Measurements from ENCODE around the gene EXOG. TPM values are rescaled to one million over a fixed set of nuclear protein-coding genes. Genes with fewer than 3 reads are reported as not detected.

Gene EXOG
- total RNA-seq, 3 donors from 2014 or later = 7.1 to 13.0 (median 8.7) TPM

- H3K4me1 ChIP-seq (ENCODE audit: low read depth) = no peaks in the 10 kb centered on the region
- intact Hi-C loops (cut with DNase I, micrococcal nuclease) = loop anchor here (5.0 to 10.0 kb wide), 2 partner anchors 131 to 133 kb away; no protein-coding TSS in a partner anchor
- no peaks in the 10 kb centered on the region for H3K36me3 ChIP-seq (ENCODE audit: low read depth)
- H3K9me3 ChIP-seq = no peaks in the 10 kb centered on the region
- ATAC-seq (peak; percentile 75), DNase-seq (peak in 2 of 3 donors; percentile 34 to 77)
- H3K4me3 ChIP-seq = no peak overlapping the region
- peak; percentile 82 for TF ChIP-seq CTCF (IDR thresholded peaks at IDR 0.05)
Measured at GRCh38 chr3:38521391-38521987, 25.3 kb downstream of the EXOG start.

- H3K4me1 ChIP-seq (ENCODE audit: low read depth) = no peaks in the 10 kb centered on the region
- no peak for DNase-seq
- no peaks in the 10 kb centered on the region for H3K36me3 ChIP-seq (ENCODE audit: low read depth)
- no peak for ATAC-seq
- TF ChIP-seq CTCF (IDR thresholded peaks at IDR 0.05) = no peak
- H3K9me3 ChIP-seq = no peaks in the 10 kb centered on the region
- no peak overlapping the region for H3K4me3 ChIP-seq
- intact Hi-C loops (cut with DNase I, micrococcal nuclease) = loop anchor here (5.0 to 10.0 kb wide), 2 partner anchors 130 to 133 kb away; no protein-coding TSS in a partner anchor
Measured at GRCh38 chr3:38522002-38522401, 25.9 kb downstream of the EXOG start.

- DNase-seq (no peak), ATAC-seq (no peak)
- Histone ChIP-seq H3K36me3 (ENCODE audit: low read depth) (no peaks in the 10 kb centered on the region), H3K4me1 (ENCODE audit: low read depth) (no peaks in the 10 kb centered on the region), H3K9me3 (no peaks in the 10 kb centered on the region), H3K4me3 (no peak overlapping the region)
- TF ChIP-seq CTCF (IDR thresholded peaks at IDR 0.05) = no peak
- intact Hi-C loops (cut with DNase I, micrococcal nuclease) = loop anchor here (5.0 to 10.0 kb wide), 2 partner anchors 128 to 131 kb away; no protein-coding TSS in a partner anchor
Measured at GRCh38 chr3:38524141-38524739, 28.1 kb downstream of the EXOG start.

GRCh38 chr3:38526792-38527191 lies 30.7 kb downstream of the EXOG start:
- Histone ChIP-seq H3K9me3 (no peaks in the 10 kb centered on the region), H3K4me1 (ENCODE audit: low read depth) (no peaks in the 10 kb centered on the region), H3K36me3 (ENCODE audit: low read depth) (no peaks in the 10 kb centered on the region), H3K4me3 (no peak overlapping the region)
- DNase-seq = peak in 1 of 3 donors; percentile 46
- TF ChIP-seq CTCF (IDR thresholded peaks at IDR 0.05) = no peak
- ATAC-seq = no peak
- intact Hi-C loops (cut with DNase I, micrococcal nuclease) = loop anchor here in 1 of 2 donors (10.0 kb wide), 1 partner anchor 128 kb away; no protein-coding TSS in a partner anchor

- no peak overlapping the region for H3K4me3 ChIP-seq
- no peak for TF ChIP-seq CTCF (IDR thresholded peaks at IDR 0.05)
- DNase-seq (no peak), ATAC-seq (no peak)
- intact Hi-C loops (cut with DNase I, micrococcal nuclease) = loop anchor here in 1 of 2 donors (10.0 kb wide), 1 partner anchor 126 kb away; no protein-coding TSS in a partner anchor
- H3K4me1 ChIP-seq (ENCODE audit: low read depth) = no peaks in the 10 kb centered on the region
- H3K36me3 ChIP-seq (ENCODE audit: low read depth) = no peaks in the 10 kb centered on the region
- no peaks in the 10 kb centered on the region for H3K9me3 ChIP-seq
Measured at GRCh38 chr3:38528457-38528856, 32.3 kb downstream of the EXOG start.

Measured in mucosa of descending colon (tissue), 3 donors.